HEK293 (cell line): ENCODE measurements around the gene TMEM63A.

Source experiments
- MEIS1 ChIP-seq: sonication (generic); formaldehyde crosslinking; IDR thresholded peaks from 2 replicates; pipeline ENCODE4 v1.8.1; 2022; ENCODE audit warnings: missing genetic modification reagents, mild to moderate bottlenecking, borderline replicate concordance
- PATZ1 ChIP-seq: fragments of 450-650 bp; formaldehyde crosslinking; IDR thresholded peaks from 2 replicates; pipeline ENCODE4 v1.5.1; 2016; ENCODE audit warnings: missing biosample characterization, missing genetic modification characterization
- REPIN1 ChIP-seq: fragments of 450-650 bp; formaldehyde crosslinking; IDR thresholded peaks from 2 replicates; pipeline ENCODE4 v1.5.1; 2017; ENCODE audit warnings: missing biosample characterization, missing genetic modification characterization, low read depth
- REST ChIP-seq: fragments of 450-650 bp; formaldehyde crosslinking; IDR thresholded peaks from 2 replicates; pipeline ENCODE4 v1.5.1; 2016; ENCODE audit warnings: missing biosample characterization, missing genetic modification characterization
- ZBTB21 ChIP-seq: fragments of 450-650 bp; formaldehyde crosslinking; IDR thresholded peaks from 2 replicates; pipeline ENCODE4 v1.5.1; 2017; ENCODE audit warnings: missing biosample characterization, missing genetic modification characterization
- ZBTB7A ChIP-seq: fragments of 450-650 bp; formaldehyde crosslinking; IDR thresholded peaks from 2 replicates; pipeline ENCODE4 v1.5.1; 2016; ENCODE audit warnings: low read depth, missing biosample characterization, missing genetic modification characterization
- ZNF768 ChIP-seq: fragments of 450-650 bp; formaldehyde crosslinking; IDR thresholded peaks from 2 replicates; pipeline ENCODE4 v1.5.1; 2018; ENCODE audit warnings: missing biosample characterization, mild to moderate bottlenecking, missing genetic modification characterization
- TF ChIP-seq, protein P1 (sequence below): fragments of 450-650 bp; formaldehyde crosslinking; IDR thresholded peaks from 2 replicates; pipeline ENCODE4 v1.5.1; 2016; ENCODE audit warnings: missing biosample characterization, missing genetic modification characterization
- TF ChIP-seq, protein P2 (sequence below): fragments of 450-650 bp; formaldehyde crosslinking; IDR thresholded peaks from 2 replicates; pipeline ENCODE4 v1.5.1; 2016; ENCODE audit warnings: missing biosample characterization, missing genetic modification characterization, low read depth
- TF ChIP-seq, protein P3 (sequence below): fragments of 450-650 bp; IDR thresholded peaks from 2 replicates; pipeline ENCODE4 v1.5.1; 2018; ENCODE audit warnings: missing biosample characterization, missing genetic modification characterization

DNA sequence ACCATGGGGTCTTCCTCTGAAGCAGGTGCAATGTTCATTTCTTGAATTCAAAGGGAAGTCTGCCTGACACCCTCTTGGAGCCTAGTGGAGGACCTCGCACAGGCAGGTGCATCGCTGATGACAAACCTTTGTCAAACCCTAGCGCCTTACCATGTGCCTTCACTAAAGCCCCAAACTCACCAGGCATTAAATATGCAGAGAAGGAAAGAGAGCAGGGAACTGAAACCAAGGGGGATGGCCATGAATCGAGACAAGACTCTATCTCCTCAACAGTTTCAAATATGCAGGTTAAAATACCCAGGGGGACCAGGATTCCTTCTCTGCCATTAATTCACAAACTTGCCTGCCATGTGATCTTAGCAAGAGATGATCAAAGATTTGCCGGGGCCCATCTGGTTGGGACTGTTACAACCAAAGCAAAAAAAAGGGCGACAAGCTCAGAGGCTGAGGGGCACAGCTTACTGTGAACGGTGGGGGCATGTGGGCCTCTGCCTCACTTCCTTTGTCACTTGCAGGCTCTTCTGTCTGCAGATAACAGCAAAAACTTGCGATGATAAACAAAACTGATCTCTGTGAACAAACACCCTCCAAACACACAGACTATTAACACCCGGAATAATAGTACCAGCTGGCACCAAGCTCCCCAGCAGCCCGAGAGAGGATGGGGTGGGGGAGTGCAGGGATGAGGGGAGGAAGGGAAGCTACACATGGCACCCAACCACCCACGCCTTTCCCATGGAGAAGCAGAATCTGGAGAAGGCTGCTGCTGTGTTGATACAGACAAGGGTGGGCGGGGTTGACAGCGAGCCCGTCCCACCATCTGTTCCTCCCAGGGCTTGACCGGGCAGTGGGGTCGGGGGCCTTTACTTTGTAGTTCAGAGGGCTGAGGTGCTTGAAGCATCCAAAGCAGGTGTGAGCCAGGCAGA lies 33.9 kb downstream of the TMEM63A start:
- TF ChIP-seq ZNF768 (tag by site-specific recombination) (no peak), ZBTB21 (tag by site-specific recombination) (no peak), ZBTB7A (tag by site-specific recombination) (no peak), REST (no peak), REPIN1 (no peak), MEIS1 (CRISPR knock-in tag) (no peak), PATZ1 (tag by site-specific recombination) (no peak)
- TF ChIP-seq, protein P1, sequence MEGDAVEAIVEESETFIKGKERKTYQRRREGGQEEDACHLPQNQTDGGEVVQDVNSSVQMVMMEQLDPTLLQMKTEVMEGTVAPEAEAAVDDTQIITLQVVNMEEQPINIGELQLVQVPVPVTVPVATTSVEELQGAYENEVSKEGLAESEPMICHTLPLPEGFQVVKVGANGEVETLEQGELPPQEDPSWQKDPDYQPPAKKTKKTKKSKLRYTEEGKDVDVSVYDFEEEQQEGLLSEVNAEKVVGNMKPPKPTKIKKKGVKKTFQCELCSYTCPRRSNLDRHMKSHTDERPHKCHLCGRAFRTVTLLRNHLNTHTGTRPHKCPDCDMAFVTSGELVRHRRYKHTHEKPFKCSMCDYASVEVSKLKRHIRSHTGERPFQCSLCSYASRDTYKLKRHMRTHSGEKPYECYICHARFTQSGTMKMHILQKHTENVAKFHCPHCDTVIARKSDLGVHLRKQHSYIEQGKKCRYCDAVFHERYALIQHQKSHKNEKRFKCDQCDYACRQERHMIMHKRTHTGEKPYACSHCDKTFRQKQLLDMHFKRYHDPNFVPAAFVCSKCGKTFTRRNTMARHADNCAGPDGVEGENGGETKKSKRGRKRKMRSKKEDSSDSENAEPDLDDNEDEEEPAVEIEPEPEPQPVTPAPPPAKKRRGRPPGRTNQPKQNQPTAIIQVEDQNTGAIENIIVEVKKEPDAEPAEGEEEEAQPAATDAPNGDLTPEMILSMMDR (tag by site-specific recombination), result no peak
- TF ChIP-seq, protein P2, sequence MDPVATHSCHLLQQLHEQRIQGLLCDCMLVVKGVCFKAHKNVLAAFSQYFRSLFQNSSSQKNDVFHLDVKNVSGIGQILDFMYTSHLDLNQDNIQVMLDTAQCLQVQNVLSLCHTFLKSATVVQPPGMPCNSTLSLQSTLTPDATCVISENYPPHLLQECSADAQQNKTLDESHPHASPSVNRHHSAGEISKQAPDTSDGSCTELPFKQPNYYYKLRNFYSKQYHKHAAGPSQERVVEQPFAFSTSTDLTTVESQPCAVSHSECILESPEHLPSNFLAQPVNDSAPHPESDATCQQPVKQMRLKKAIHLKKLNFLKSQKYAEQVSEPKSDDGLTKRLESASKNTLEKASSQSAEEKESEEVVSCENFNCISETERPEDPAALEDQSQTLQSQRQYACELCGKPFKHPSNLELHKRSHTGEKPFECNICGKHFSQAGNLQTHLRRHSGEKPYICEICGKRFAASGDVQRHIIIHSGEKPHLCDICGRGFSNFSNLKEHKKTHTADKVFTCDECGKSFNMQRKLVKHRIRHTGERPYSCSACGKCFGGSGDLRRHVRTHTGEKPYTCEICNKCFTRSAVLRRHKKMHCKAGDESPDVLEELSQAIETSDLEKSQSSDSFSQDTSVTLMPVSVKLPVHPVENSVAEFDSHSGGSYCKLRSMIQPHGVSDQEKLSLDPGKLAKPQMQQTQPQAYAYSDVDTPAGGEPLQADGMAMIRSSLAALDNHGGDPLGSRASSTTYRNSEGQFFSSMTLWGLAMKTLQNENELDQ (tag by site-specific recombination), result no peak
- TF ChIP-seq, protein P3, sequence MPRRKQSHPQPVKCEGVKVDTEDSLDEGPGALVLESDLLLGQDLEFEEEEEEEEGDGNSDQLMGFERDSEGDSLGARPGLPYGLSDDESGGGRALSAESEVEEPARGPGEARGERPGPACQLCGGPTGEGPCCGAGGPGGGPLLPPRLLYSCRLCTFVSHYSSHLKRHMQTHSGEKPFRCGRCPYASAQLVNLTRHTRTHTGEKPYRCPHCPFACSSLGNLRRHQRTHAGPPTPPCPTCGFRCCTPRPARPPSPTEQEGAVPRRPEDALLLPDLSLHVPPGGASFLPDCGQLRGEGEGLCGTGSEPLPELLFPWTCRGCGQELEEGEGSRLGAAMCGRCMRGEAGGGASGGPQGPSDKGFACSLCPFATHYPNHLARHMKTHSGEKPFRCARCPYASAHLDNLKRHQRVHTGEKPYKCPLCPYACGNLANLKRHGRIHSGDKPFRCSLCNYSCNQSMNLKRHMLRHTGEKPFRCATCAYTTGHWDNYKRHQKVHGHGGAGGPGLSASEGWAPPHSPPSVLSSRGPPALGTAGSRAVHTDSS, result no peak
